Effector memory CD4-positive, alpha-beta T cell (primary cell): Measurements from ENCODE around the gene JAG2.

Experiments used
- DNase-seq, 3 donors: peaks; one replicate each; pipeline ENCODE4 v3.0.0-alpha.2; 2020
- H3K27ac ChIP-seq: 2 replicates; pipeline ENCODE4 v1.7.0; 2013; ENCODE audit warnings: mild to moderate bottlenecking, low read length, moderate library complexity; ENCODE audit not compliant: insufficient read depth, poor library complexity, severe bottlenecking
- H3K27me3 ChIP-seq: replicated peaks from 2 replicates; pipeline ENCODE4 v1.7.0; 2013; ENCODE audit warnings: mild to moderate bottlenecking, low read length; ENCODE audit not compliant: insufficient read depth, control insufficient read depth, poor library complexity, severe bottlenecking
- H3K36me3 ChIP-seq: 2 replicates; pipeline ENCODE4 v1.7.0; 2013; ENCODE audit warnings: mild to moderate bottlenecking, low read length, moderate library complexity; ENCODE audit not compliant: control insufficient read depth, insufficient read depth
- H3K4me1 ChIP-seq: 2 replicates; pipeline ENCODE4 v1.7.0; 2013; ENCODE audit warnings: low read length, mild to moderate bottlenecking; ENCODE audit not compliant: control insufficient read depth, insufficient read depth, poor library complexity, severe bottlenecking
- H3K4me3 ChIP-seq: 2 replicates; pipeline ENCODE4 v1.7.0; 2013; ENCODE audit warnings: low read length, low read depth, mild to moderate bottlenecking; ENCODE audit not compliant: insufficient read depth, poor library complexity, severe bottlenecking
- H3K9me3 ChIP-seq: 2 replicates; pipeline ENCODE4 v1.7.0; 2013; ENCODE audit warnings: mild to moderate bottlenecking, low read length, moderate library complexity; ENCODE audit not compliant: control insufficient read depth

Gene JAG2

DNA sequence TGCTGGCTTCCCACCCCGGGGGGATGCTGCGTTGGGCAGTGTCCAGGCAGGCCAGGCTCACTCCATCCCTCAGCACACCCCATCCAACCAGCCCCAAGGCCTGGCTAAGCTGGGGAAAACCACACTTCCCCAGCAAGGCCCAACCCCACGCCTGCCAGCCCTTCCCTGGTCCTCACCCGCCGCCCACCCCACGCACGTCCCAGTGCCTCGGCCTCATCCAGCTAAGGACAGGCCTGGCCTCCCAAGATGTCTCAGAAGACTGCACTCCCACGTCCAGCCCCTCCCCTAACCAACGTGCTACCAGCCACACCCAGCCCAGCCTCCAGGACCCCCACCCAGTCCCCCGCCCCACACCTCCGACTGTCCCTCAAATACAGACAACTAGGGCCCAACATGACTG is 9.8 kb downstream of the JAG2 start:
- Histone ChIP-seq H3K36me3 (no peaks in the 10 kb centered on the region), H3K9me3 (no peaks in the 10 kb centered on the region), H3K4me3 (no peak overlapping the region), H3K27ac (no peak overlapping the region), H3K4me1 (no peaks in the 10 kb centered on the region), H3K27me3 (no peaks in the 10 kb centered on the region)
- no peak for DNase-seq

GRCh38 chr14:105157872-105158271 is 10.7 kb downstream of the JAG2 start:
- no peaks in the 10 kb centered on the region for H3K27me3 ChIP-seq
- H3K4me3 ChIP-seq = no peak overlapping the region
- no peak overlapping the region for H3K27ac ChIP-seq
- H3K4me1 ChIP-seq = no peaks in the 10 kb centered on the region
- no peak for DNase-seq
- H3K9me3 ChIP-seq = no peaks in the 10 kb centered on the region
- H3K36me3 ChIP-seq = no peaks in the 10 kb centered on the region

DNA sequence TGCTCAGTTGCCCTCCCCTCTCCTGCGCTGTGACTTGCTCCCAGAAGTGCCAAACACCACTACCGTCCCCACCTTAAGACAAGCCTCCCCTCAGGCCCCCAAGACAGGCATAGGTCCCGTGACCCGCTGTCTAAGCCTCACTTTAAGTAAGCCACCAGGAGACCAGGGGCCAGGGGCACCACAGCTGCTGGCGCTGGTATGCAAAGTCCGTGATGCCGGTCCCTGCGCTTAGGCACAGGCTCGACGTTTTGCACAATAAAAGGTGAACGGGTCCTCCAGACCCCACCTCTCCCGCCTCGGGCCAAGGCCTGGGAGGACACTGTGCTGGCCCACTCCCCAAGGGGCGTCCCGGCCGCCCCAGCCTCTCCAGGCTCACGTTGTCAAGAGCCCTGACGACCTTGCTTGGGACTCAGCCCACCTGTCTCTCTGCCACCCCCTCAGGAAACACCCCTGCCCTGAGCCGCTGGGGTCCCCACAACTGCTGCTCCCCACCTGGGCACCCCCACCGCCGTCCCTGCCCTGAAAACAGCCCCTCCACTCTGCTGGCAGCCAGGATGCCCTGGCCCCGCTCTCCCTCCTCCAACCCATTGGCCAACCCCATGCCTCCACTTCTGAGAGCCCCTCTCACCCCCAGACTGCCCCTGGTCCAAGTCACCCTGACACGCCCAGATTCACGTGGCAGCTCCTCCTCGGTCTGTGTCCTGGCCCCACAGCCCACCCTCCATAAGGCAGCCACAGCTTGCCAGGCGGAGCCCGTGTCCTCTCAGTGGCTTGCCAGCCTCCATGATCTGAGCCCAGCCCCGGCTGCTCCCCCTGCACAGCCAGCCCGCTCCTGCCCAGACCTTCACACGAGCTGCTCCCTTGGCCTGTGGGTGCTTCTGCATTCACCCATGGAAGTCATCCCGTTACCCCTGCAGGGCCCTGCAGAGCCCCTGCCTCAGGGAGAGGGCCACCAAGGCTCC is 11.9 kb downstream of the JAG2 start:
- no peak for DNase-seq
- H3K4me1 ChIP-seq = no peaks in the 10 kb centered on the region
- no peaks in the 10 kb centered on the region for H3K27me3 ChIP-seq
- H3K4me3 ChIP-seq = no peak overlapping the region
- no peaks in the 10 kb centered on the region for H3K9me3 ChIP-seq
- no peaks in the 10 kb centered on the region for H3K36me3 ChIP-seq
- no peak overlapping the region for H3K27ac ChIP-seq

- Histone ChIP-seq H3K4me3 (no peak overlapping the region), H3K27ac (no peak overlapping the region), H3K27me3 (no peaks in the 10 kb centered on the region), H3K36me3 (no peaks in the 10 kb centered on the region), H3K4me1 (no peaks in the 10 kb centered on the region), H3K9me3 (no peaks in the 10 kb centered on the region)
- DNase-seq = no peak
These were observed 12.7 kb downstream of the JAG2 start for GRCh38 chr14:105155681-105156413.

GRCh38 chr14:105155071-105155651 is 13.4 kb downstream of the JAG2 start:
- H3K9me3 ChIP-seq = no peaks in the 10 kb centered on the region
- H3K36me3 ChIP-seq = no peaks in the 10 kb centered on the region
- no peaks in the 10 kb centered on the region for H3K27me3 ChIP-seq
- no peak overlapping the region for H3K27ac ChIP-seq
- DNase-seq = no peak
- no peak overlapping the region for H3K4me3 ChIP-seq
- no peaks in the 10 kb centered on the region for H3K4me1 ChIP-seq

DNA sequence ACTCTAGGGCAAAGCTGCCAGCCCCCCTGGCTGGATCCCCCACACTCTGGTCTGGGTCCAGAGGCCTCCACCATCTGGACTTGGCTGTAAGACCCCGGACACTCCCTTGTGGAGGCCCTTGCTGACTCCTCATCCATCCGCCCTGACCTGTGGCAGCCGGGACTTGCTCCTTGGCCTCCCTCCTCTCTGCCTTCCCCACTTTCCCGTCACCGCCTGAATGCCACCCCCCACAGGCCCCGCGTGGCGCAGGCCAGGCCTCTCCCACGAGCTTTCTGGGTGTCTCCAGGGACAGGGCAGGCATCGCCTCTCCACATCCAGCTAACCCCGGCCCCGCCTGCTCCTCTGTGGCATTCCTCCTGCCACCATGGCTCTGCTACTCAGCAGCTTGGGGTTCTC is 14.1 kb downstream of the JAG2 start:
- DNase-seq = no peak
- Histone ChIP-seq H3K27ac (no peak overlapping the region), H3K27me3 (no peaks in the 10 kb centered on the region), H3K4me1 (no peaks in the 10 kb centered on the region), H3K4me3 (no peak overlapping the region), H3K9me3 (no peaks in the 10 kb centered on the region), H3K36me3 (no peaks in the 10 kb centered on the region)

DNA sequence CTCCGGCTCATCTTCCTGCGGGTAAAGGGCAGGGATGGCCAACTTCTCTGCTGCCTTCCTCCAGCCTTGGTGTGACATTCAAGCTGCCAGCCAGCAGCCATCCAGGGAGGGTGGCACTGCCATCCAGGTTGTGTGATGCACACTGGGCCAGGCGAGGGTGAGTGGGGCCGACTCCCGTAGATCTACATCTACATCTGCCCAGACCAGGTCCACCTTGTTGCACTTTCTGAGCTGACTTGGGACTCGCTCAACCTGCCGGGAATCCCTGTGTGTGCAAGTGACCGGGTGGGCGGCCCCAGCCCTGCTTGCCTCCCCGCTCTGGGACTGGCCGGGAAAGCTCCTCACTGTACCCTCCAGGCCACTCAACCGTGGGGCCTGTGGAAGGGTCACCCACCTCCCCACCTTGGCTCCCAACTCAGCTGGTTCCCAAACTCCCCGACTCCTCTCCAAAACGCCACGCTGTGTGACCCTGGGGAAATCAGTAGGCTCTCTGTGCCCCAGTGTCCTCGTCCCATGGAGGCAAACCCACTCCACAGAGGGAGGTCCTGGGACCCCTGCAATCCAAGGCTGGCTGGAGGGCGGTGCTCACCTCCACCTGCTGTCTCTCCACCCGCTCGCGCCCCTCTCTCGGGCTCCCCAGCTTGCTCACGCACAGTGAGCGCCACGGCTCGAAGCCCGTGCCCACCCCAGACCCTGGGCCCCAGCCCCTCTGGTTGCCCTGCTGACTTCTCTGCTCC is 14.7 kb downstream of the JAG2 start:
- H3K36me3 ChIP-seq = no peaks in the 10 kb centered on the region
- no peaks in the 10 kb centered on the region for H3K9me3 ChIP-seq
- no peak for DNase-seq
- no peaks in the 10 kb centered on the region for H3K4me1 ChIP-seq
- H3K27me3 ChIP-seq = no peaks in the 10 kb centered on the region
- H3K4me3 ChIP-seq = no peak overlapping the region
- H3K27ac ChIP-seq = no peak overlapping the region

DNA sequence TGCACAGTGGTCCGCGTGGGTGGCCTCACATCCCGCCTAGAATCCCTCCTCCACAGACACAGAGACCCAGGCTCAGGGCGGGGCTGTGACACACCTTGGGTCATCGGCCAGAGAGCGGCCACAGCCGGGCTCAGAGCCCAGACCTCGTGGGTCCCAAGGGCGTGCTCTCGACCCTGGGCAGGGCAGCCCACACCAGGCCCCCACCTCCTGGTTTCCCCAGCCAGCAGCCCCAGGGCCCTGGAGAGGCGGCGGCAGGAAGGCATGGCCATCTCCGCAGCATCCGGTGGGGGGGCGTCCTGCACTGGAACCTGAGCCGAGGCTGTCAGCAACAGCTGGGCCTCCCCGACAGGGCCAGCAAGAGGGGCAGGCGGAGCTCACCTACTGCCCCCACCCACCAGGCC is 15.2 kb downstream of the JAG2 start:
- H3K27ac ChIP-seq = no peak overlapping the region
- no peaks in the 10 kb centered on the region for H3K4me1 ChIP-seq
- no peak overlapping the region for H3K4me3 ChIP-seq
- H3K36me3 ChIP-seq = no peaks in the 10 kb centered on the region
- no peaks in the 10 kb centered on the region for H3K9me3 ChIP-seq
- no peak for DNase-seq
- no peaks in the 10 kb centered on the region for H3K27me3 ChIP-seq

DNA sequence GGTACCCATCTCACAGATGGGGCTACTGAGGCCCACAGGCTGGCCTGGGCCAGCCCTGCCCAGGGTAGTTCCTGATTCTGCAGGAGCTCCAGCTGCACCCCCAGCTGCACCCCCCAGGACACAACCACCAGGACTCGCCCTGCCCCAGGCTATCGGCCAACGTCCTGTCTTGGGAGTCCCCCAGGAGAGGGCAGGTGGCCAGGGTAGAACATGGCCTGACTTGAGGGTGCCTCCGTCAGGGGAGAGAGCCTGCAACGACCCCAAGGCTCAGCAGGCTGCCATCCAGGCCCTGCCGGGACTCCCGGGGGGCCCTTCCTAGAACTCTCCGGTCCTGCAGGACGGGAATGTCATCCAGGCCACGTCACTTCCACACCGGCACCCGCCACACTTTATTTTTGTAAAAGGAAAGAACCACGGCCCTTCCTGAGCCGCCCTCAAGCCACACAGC is 15.8 kb downstream of the JAG2 start:
- no peaks in the 10 kb centered on the region for H3K36me3 ChIP-seq
- H3K4me1 ChIP-seq = no peaks in the 10 kb centered on the region
- no peaks in the 10 kb centered on the region for H3K27me3 ChIP-seq
- no peaks in the 10 kb centered on the region for H3K9me3 ChIP-seq
- DNase-seq = no peak
- H3K27ac ChIP-seq = no peak overlapping the region
- no peak overlapping the region for H3K4me3 ChIP-seq
